ENCODE measurements around the gene BAAT.

BAAT gene

DNA sequence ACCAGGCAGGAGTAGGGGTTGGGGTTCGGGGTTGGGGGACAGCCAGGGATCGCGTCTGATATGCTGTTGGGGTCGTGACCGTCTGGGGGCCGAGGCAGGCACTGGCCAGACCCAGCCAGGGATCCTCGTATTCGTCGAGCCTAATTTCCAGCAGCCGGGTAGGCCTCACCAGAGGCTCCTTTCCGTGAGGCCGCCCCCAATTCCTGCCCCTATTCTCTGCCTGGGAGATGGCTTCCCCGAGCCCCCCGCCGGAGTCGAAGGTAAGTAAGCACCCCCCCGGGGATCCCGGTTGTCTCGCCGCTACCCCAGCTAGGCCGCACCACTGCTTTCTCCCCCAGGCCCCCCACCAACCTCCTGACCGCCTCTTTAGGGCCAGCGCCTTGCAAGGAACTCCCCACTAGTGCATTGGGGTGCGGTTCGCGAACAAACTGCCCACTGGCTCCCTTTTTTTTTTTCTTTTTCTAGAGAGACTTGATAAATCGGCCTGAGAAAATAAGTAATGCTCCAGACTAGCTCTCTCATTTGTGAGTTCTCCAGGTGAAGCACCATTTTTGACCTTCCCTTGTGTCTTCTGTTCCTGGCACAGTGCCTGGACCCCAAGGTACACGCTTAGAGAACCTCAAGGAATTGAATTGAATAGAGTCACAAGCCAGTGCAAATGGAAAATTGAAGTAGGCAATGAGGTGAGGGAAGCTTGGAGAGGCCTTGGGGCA, 14.3 kb upstream of the BAAT start:
- TF ChIP-seq, protein P1, sequence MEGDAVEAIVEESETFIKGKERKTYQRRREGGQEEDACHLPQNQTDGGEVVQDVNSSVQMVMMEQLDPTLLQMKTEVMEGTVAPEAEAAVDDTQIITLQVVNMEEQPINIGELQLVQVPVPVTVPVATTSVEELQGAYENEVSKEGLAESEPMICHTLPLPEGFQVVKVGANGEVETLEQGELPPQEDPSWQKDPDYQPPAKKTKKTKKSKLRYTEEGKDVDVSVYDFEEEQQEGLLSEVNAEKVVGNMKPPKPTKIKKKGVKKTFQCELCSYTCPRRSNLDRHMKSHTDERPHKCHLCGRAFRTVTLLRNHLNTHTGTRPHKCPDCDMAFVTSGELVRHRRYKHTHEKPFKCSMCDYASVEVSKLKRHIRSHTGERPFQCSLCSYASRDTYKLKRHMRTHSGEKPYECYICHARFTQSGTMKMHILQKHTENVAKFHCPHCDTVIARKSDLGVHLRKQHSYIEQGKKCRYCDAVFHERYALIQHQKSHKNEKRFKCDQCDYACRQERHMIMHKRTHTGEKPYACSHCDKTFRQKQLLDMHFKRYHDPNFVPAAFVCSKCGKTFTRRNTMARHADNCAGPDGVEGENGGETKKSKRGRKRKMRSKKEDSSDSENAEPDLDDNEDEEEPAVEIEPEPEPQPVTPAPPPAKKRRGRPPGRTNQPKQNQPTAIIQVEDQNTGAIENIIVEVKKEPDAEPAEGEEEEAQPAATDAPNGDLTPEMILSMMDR (IDR thresholded peaks at IDR 0.05): no peak
- Histone ChIP-seq H3K4me3 (peak overlapping the region; percentile 92), H3K27ac (peak overlapping the region; percentile 75 to 94)
- DNase-seq (ENCODE audit: low spot score): no peak

DNA sequence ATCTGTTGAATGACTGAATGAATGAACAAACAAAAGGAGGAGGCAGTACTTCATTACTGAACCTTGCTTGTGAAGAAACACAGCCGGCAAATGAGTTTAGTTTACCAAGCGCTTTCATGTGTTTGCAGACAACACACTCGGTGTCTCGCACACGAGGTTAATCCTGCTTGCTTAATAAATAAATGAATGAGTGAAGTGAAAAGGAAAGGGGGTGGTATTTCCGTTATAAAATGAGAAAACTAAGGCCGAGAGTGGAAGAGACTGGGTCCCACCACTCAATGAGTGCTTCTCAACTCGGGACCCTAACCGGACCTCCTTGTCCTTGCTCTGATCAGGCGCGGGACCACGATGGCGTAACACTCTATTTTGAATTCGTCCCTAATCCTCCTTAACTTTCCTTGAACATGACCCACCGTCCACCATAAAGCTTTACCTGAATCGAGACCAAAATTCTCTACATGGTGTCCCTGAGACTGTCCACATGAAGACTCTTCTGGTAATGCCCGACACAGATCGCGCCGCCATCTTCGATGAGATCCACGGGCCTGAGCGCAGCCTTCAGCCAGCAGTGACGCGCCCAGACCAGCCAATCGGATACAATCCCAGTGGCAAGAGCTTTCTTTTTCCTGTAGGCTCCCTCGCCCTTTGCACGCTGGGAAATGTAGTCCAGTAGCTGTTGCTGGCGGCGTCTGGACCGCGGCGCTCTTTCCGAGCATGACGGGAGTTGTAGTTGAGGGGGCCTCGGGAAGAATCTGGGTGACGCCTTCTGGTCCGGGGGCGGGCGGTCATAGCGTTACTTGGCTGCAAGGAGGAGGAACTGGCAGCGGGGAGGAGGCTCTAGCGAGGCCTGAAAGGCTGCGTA, 13.5 kb upstream of the BAAT start, which contains the start of the genes MRPL50 and ZNF189:
MRPL50 (minus strand) TSS at position 551 of the 862 bp plus-strand sequence; CDS start at position 525, 26 bp downstream.
ZNF189 (plus strand) TSS at position 784 of the 862 bp plus-strand sequence. CDS start 306 bp downstream, outside the sequence.
- peak; percentile 99 for DNase-seq (ENCODE audit: low spot score)
- Histone ChIP-seq H3K4me3 (peak within 1 kb of the TSS; percentile 92), H3K27ac (peak within 1 kb of the TSS; percentile 79 to 94)
- TF ChIP-seq, protein P1 (IDR thresholded peaks at IDR 0.05): no peak

DNA sequence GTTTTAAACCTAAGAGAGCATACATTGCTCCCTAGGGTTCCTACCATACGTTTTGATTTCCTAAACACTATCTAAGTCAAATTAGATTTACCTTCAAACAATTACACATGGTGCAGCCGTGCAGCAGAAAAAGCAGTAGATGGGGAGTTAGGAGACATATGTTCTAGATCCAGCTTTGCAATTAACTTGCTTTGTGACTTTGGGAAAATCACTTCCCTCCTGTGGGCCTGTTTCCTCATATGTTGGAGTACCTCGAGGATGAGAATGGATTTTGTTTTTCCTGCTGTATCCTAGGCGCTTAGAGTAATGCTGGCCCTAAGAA, 12.9 kb upstream of the BAAT start:
- TF ChIP-seq, protein P1 (IDR thresholded peaks at IDR 0.05): no peak
- no peak for DNase-seq (ENCODE audit: low spot score)
- Histone ChIP-seq H3K27ac (peak overlapping the region; percentile 79 to 94), H3K4me3 (peak overlapping the region; percentile 92)

GRCh38 chr9:101394687-101395086, 9.9 kb upstream of the BAAT start:
- no peak overlapping the region for H3K4me3 ChIP-seq
- TF ChIP-seq, protein P1 (IDR thresholded peaks at IDR 0.05): no peak
- no peak overlapping the region for H3K27ac ChIP-seq
- DNase-seq (ENCODE audit: low spot score): no peak

DNA sequence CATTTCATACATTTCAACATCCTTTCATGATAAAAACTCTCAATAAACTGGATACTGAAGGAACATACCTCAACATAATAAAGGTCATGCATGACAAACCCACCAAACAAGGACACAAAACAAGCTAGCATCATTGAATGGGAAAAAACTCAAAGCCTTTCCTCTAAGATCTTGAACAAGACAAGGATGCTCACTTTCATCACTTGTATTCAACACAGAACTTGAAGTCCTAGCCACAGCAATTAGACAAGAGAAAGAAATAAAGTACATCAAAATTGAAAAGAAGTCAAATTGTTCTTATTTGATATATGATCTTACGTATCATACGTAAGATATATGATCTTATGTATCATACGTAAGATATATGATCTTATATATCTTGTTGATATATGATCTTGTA, 8.3 kb upstream of the BAAT start:
- DNase-seq (ENCODE audit: low spot score): no peak
- TF ChIP-seq, protein P1 (IDR thresholded peaks at IDR 0.05): no peak
- Histone ChIP-seq H3K27ac (no peak overlapping the region), H3K4me3 (no peak overlapping the region)

- DNase-seq (ENCODE audit: low spot score): no peak
- H3K27ac ChIP-seq: no peak overlapping the region
- TF ChIP-seq, protein P1 (IDR thresholded peaks at IDR 0.05): no peak
- no peak overlapping the region for H3K4me3 ChIP-seq
Measured at GRCh38 chr9:101388507-101388993, 3.7 kb upstream of the BAAT start.
